SW 1271 (cell line): ENCODE data around the gene TP53I11.

ENCODE experiments used
- DNase-seq, 2 experiments: peaks; one replicate each; lab custom pipeline; 2025; lab: John Stamatoyannopoulos, UW

TP53I11 gene

GRCh38 chr11:44955015-44955738 lies 4.5 kb upstream of the TP53I11 start:
- peak in 1 of 2 experiments; percentile 36 for DNase-seq

- no peak for DNase-seq
These were observed 3.6 kb upstream of the TP53I11 start for GRCh38 chr11:44954051-44954906.

- DNase-seq, result no peak
These were observed 2.0 kb upstream of the TP53I11 start for GRCh38 chr11:44952500-44953260.

GRCh38 chr11:44952082-44952481 lies 1.4 kb upstream of the TP53I11 start:
- DNase-seq, result no peak

GRCh38 chr11:44950031-44950624 lies 555 bp downstream of the TP53I11 start:
- DNase-seq, result no peak

GRCh38 chr11:44949160-44950030 lies 1.3 kb downstream of the TP53I11 start:
- no peak for DNase-seq

- no peak for DNase-seq
These were observed 2.5 kb downstream of the TP53I11 start for GRCh38 chr11:44948155-44948554.

GRCh38 chr11:44947114-44947513 lies 3.6 kb downstream of the TP53I11 start:
- no peak for DNase-seq

- DNase-seq, result no peak
These were observed 4.4 kb downstream of the TP53I11 start for GRCh38 chr11:44946263-44946662.

- DNase-seq, result no peak
These were observed 5.0 kb downstream of the TP53I11 start for GRCh38 chr11:44945666-44946065.

- no peak for DNase-seq
These were observed 5.8 kb downstream of the TP53I11 start for GRCh38 chr11:44944853-44945235.

- no peak for DNase-seq
These were observed 6.4 kb downstream of the TP53I11 start for GRCh38 chr11:44944181-44944852.

GRCh38 chr11:44943696-44944095 lies 7.0 kb downstream of the TP53I11 start:
- no peak for DNase-seq

- DNase-seq, result no peak
These were observed 7.6 kb downstream of the TP53I11 start for GRCh38 chr11:44943118-44943517.

GRCh38 chr11:44942029-44942955 lies 8.4 kb downstream of the TP53I11 start:
- DNase-seq, result no peak

GRCh38 chr11:44941259-44942021 lies 9.2 kb downstream of the TP53I11 start:
- DNase-seq, result no peak

- DNase-seq, result no peak
These were observed 9.8 kb downstream of the TP53I11 start for GRCh38 chr11:44940835-44941234.

- DNase-seq, result no peak
These were observed 10.3 kb downstream of the TP53I11 start for GRCh38 chr11:44940404-44940803.
